RWPE2 (cell line): ENCODE data around the gene NBEAL2.

ENCODE experiments used
- ATAC-seq: fragments of 200-7000 bp; cut with Tn5 transposase; 3 replicates; pipeline ENCODE4 v1.9.1; 2021; ENCODE audit warnings: low read depth
- DNase-seq: peaks from one replicate; pipeline ENCODE4 v3.0.0-alpha.2; 2020; ENCODE audit warnings: low spot score
- H3K27ac ChIP-seq: fragments of 450-650 bp; 2 replicates; pipeline ENCODE4 v1.5.1; 2017; ENCODE audit warnings: mild to moderate bottlenecking; ENCODE audit not compliant: poor library complexity, severe bottlenecking
- H3K27me3 ChIP-seq: fragments of 250-450 bp; sonication (Bioruptor Pico); 2 replicates; pipeline ENCODE4 v1.5.1; 2021; ENCODE audit warnings: mild to moderate bottlenecking, moderate library complexity; ENCODE audit not compliant: insufficient read depth, poor library complexity, severe bottlenecking
- H3K36me3 ChIP-seq: fragments of 250-450 bp; sonication (Bioruptor Pico); 2 replicates; pipeline ENCODE4 v1.5.1; 2020; ENCODE audit warnings: low read depth, mild to moderate bottlenecking, moderate library complexity
- H3K4me1 ChIP-seq: fragments of 250-450 bp; sonication (Bioruptor Pico); 2 replicates; pipeline ENCODE4 v1.5.1; 2021; ENCODE audit warnings: mild to moderate bottlenecking, moderate library complexity; ENCODE audit not compliant: insufficient read depth, poor library complexity, severe bottlenecking
- H3K4me3 ChIP-seq: fragments of 250-450 bp; sonication (Bioruptor Pico); 2 replicates; pipeline ENCODE4 v1.5.1; 2021; ENCODE audit warnings: mild to moderate bottlenecking, moderate library complexity; ENCODE audit not compliant: severe bottlenecking
- H3K9me3 ChIP-seq: fragments of 250-450 bp; sonication (Bioruptor Pico); 2 replicates; pipeline ENCODE4 v1.5.1; 2021; ENCODE audit warnings: mild to moderate bottlenecking, moderate library complexity; ENCODE audit not compliant: severe bottlenecking
- TF ChIP-seq, protein P1 (sequence below): fragments of 450-650 bp; IDR thresholded peaks from one replicate; pipeline ENCODE4 v1.5.1; 2017; ENCODE audit warnings: mild to moderate bottlenecking, moderate library complexity; ENCODE audit not compliant: poor library complexity, severe bottlenecking

Gene NBEAL2

DNA sequence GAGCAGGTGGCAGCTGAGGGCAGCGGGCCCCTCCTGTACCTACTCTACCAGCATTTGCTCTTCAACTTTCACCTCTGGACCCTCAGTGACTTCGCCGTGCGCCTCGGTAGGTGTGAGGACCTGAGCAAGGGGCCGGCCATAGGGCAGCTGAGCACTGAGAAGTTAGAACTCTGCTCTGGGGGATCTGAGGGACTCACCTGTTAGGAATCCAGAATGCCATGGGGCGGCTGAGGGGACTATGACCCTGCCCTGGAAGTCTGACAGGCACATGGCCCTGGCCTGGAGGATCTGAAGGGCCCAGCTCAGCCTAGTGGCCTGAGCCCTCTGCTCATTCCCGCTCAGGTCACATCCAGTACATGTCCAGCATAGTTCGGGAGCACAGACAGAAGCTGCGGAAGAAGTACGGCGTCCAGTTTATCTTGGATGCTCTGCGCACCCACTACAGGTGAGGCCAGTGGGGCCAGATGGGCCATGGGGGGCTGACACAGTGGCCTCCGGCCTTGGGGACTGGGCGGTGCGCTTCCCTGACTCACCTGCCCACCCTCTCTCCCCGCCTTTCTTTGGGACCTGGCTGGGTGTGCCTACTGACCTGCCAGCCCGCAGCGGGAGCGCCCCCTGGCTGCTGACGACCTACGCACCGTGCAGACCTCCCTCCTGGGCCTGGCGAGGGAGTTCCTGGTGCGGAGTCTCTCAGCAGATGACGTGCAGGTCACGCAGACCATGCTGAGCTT, 18.8 kb downstream of the NBEAL2 start:
- peak; percentile 44 for DNase-seq
- peaks cover 62% of the 10 kb centered on the region for H3K36me3 ChIP-seq
- no peaks in the 10 kb centered on the region for H3K9me3 ChIP-seq
- ATAC-seq, result peak; percentile 58
- TF ChIP-seq, protein P1, sequence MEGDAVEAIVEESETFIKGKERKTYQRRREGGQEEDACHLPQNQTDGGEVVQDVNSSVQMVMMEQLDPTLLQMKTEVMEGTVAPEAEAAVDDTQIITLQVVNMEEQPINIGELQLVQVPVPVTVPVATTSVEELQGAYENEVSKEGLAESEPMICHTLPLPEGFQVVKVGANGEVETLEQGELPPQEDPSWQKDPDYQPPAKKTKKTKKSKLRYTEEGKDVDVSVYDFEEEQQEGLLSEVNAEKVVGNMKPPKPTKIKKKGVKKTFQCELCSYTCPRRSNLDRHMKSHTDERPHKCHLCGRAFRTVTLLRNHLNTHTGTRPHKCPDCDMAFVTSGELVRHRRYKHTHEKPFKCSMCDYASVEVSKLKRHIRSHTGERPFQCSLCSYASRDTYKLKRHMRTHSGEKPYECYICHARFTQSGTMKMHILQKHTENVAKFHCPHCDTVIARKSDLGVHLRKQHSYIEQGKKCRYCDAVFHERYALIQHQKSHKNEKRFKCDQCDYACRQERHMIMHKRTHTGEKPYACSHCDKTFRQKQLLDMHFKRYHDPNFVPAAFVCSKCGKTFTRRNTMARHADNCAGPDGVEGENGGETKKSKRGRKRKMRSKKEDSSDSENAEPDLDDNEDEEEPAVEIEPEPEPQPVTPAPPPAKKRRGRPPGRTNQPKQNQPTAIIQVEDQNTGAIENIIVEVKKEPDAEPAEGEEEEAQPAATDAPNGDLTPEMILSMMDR, result peak; percentile 71
- no peaks in the 10 kb centered on the region for H3K27me3 ChIP-seq
- no peak overlapping the region for H3K4me3 ChIP-seq
- peaks cover 7% of the 10 kb centered on the region for H3K4me1 ChIP-seq
- H3K27ac ChIP-seq, result no peak overlapping the region

DNA sequence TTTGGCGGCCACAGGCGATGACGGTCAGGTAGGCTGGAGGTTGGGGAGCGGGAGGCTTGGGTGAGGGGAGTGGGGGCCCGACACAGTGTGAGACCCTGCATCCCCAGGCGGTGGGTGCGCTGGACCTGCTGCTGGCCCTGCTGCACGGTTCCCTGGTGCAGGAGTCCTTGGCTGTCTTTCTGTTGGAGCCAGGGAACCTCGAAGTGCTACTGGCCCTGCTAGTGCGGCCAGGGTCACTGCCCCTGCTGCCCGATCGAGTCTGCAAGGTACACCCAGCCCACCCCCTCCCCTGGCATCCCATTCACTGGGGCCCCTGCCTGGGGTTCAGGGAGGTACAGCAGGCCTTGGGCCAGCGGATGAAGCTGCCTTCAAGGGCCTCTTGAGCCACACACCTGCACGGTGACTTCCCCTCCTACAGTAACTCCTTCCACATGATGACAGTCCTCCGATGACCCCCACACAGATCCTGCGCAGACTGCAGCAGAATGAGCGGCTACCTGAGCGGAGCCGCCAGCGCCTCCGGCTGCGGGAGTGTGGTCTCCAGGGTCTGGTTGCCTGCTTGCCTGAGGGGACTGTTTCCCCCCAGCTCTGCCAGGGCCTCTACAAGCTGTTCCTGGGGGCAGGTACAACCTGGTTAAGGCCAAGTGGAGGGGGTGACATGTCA, 19.5 kb downstream of the NBEAL2 start:
- DNase-seq (peak; percentile 64), ATAC-seq (no peak)
- H3K27me3 ChIP-seq, result no peaks in the 10 kb centered on the region
- peaks cover 7% of the 10 kb centered on the region for H3K4me1 ChIP-seq
- H3K4me3 ChIP-seq, result no peak overlapping the region
- peaks cover 69% of the 10 kb centered on the region for H3K36me3 ChIP-seq
- H3K27ac ChIP-seq, result no peak overlapping the region
- TF ChIP-seq, protein P1, result peak; percentile 48
- H3K9me3 ChIP-seq, result no peaks in the 10 kb centered on the region

DNA sequence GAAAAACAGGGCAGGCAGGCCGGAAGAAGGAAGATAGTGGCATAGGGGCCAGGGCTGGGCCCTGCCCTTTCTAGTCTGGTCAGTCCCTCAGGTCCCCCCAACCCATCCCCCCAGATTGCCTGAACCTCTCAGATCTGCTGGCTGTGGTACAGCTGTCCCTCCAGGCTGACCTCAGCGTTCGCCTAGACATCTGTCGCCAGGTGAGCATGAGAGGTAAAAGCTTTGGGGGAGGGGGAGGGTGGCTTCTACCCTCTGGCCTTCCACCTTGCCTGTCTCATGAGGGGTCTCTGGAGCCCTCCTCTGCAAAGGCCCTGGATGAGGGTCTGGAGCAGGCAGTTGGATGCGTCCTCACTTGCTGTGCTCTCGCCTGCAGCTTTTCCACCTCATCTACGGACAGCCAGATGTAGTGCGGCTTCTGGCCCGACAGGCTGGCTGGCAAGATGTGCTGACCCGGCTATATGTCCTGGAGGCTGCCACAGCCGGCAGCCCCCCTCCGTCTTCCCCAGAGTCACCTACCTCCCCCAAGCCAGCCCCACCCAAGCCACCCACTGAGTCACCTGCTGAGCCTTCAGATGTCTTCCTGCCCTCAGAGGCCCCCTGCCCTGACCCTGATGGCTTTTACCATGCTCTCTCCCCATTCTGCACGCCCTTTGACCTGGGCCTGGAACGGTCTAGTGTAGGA, 20.2 kb downstream of the NBEAL2 start:
- peaks cover 69% of the 10 kb centered on the region for H3K36me3 ChIP-seq
- ATAC-seq, result no peak
- H3K4me1 ChIP-seq, result peaks cover 7% of the 10 kb centered on the region
- no peak overlapping the region for H3K4me3 ChIP-seq
- H3K27me3 ChIP-seq, result no peaks in the 10 kb centered on the region
- H3K9me3 ChIP-seq, result no peaks in the 10 kb centered on the region
- TF ChIP-seq, protein P1, result no peak
- DNase-seq, result peak; percentile 25
- H3K27ac ChIP-seq, result no peak overlapping the region

DNA sequence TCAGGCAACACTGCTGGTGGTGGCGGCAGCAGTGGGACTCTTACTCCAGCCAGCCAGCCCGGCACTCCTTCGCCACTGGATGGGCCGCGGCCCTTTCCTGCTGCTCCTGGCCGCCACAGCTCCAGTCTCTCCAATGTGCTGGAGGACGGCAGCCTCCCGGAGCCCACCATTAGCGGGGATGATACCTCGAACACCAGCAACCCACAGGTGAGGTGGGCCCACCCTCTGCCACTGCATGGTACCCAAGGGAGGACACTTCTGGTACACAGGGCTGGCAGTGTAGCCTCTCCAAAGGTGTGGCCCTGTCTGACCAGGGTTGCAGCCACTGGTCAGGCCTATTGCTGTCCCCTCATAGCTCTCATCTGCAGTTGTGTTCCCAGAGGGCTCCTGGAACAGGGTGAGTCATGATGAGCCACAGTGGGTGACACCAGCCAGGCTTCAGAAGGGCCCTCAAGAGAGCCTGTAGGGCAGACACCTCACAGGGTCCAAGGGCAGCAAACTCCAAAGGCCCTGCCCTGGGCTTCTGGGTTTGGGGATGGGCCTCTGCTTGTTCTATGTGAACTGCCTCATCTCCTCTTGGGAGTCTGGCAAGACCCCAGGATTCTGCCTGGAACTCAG, 20.8 kb downstream of the NBEAL2 start:
- H3K4me1 ChIP-seq, result peaks cover 7% of the 10 kb centered on the region
- no peak overlapping the region for H3K27ac ChIP-seq
- no peaks in the 10 kb centered on the region for H3K9me3 ChIP-seq
- no peak overlapping the region for H3K4me3 ChIP-seq
- H3K27me3 ChIP-seq, result no peaks in the 10 kb centered on the region
- DNase-seq, result peak; percentile 50
- H3K36me3 ChIP-seq, result peaks cover 73% of the 10 kb centered on the region
- TF ChIP-seq, protein P1, result no peak
- no peak for ATAC-seq
